Parathyroid adenoma (tissue), 2 donors: ENCODE results near the gene SPATA2L.

Experiments
- H2AFZ ChIP-seq: fragments of 300-600 bp; sonication (generic); one replicate; pipeline ENCODE4 v1.7.0; 2017; ENCODE audit warnings: antibody characterized with exemption, mild to moderate bottlenecking
- H3K27ac ChIP-seq: fragments of 300-600 bp; sonication (generic); one replicate; pipeline ENCODE4 v1.7.0; 2017
- H3K27me3 ChIP-seq: fragments of 300-600 bp; sonication (generic); one replicate; pipeline ENCODE4 v1.7.0; 2017; ENCODE audit warnings: low read length; ENCODE audit not compliant: control insufficient read depth, insufficient read depth
- H3K36me3 ChIP-seq: fragments of 300-600 bp; sonication (generic); one replicate; pipeline ENCODE4 v1.7.0; 2017; ENCODE audit warnings: low read length; ENCODE audit not compliant: control insufficient read depth, insufficient read depth
- H3K4me1 ChIP-seq: fragments of 300-600 bp; sonication (generic); one replicate; pipeline ENCODE4 v1.7.0; 2017; ENCODE audit warnings: control low read depth
- H3K4me2 ChIP-seq: fragments of 300-600 bp; sonication (generic); one replicate; pipeline ENCODE4 v1.7.0; 2017; ENCODE audit warnings: low read length
- H3K4me3 ChIP-seq: fragments of 300-600 bp; sonication (generic); one replicate; pipeline ENCODE4 v1.7.0; 2017; ENCODE audit warnings: low read depth, low read length
- H3K79me2 ChIP-seq: fragments of 300-600 bp; sonication (generic); one replicate; pipeline ENCODE4 v1.7.0; 2017; ENCODE audit warnings: control low read depth
- H3K9ac ChIP-seq: fragments of 300-600 bp; sonication (generic); one replicate; pipeline ENCODE4 v1.7.0; 2017; ENCODE audit warnings: mild to moderate bottlenecking
- H3K9me3 ChIP-seq: fragments of 300-600 bp; sonication (generic); one replicate; pipeline ENCODE4 v1.7.0; 2017; ENCODE audit warnings: low read length; ENCODE audit not compliant: control insufficient read depth
- CTCF ChIP-seq: fragments of 300-600 bp; sonication (generic); IDR thresholded peaks from one replicate; pipeline ENCODE4 v1.7.0; 2017; ENCODE audit warnings: antibody characterized with exemption, mild to moderate bottlenecking
- donor health status: primary hyperparathyroidism.

SPATA2L gene

GRCh38 chr16:89693931-89694783 lies 7.3 kb downstream of the SPATA2L start:
- Histone ChIP-seq H3K9me3 (no peaks in the 10 kb centered on the region), H3K9ac (no peak overlapping the region), H3K27ac (no peak overlapping the region), H3K4me2 (no peak overlapping the region), H3K79me2 (peaks cover 10% of the 10 kb centered on the region), H3K4me1 (no peaks in the 10 kb centered on the region), H2AFZ (no peak overlapping the region), H3K36me3 (no peaks in the 10 kb centered on the region), H3K27me3 (no peaks in the 10 kb centered on the region), H3K4me3 (no peak overlapping the region)
- TF ChIP-seq CTCF: no peak

- Histone ChIP-seq H3K27ac (no peak overlapping the region), H2AFZ (no peak overlapping the region), H3K79me2 (peaks cover 12% of the 10 kb centered on the region), H3K27me3 (no peaks in the 10 kb centered on the region), H3K36me3 (no peaks in the 10 kb centered on the region), H3K4me1 (no peaks in the 10 kb centered on the region), H3K9me3 (no peaks in the 10 kb centered on the region), H3K4me3 (no peak overlapping the region), H3K4me2 (no peak overlapping the region), H3K9ac (no peak overlapping the region)
- TF ChIP-seq CTCF: no peak
Observed at GRCh38 chr16:89693289-89693731, 8.2 kb downstream of the SPATA2L start.

GRCh38 chr16:89691986-89692569 lies 9.4 kb downstream of the SPATA2L start:
- H3K36me3 ChIP-seq: no peaks in the 10 kb centered on the region

GRCh38 chr16:89691231-89691985 lies 10.1 kb downstream of the SPATA2L start:
- Histone ChIP-seq H3K4me3 (no peak overlapping the region), H3K4me2 (no peak overlapping the region), H3K4me1 (peaks cover 5% of the 10 kb centered on the region), H3K36me3 (no peaks in the 10 kb centered on the region), H3K79me2 (peaks cover 20% of the 10 kb centered on the region), H3K9ac (no peak overlapping the region), H3K9me3 (no peaks in the 10 kb centered on the region), H3K27ac (no peak overlapping the region), H3K27me3 (no peaks in the 10 kb centered on the region), H2AFZ (no peak overlapping the region)
- no peak for TF ChIP-seq CTCF

More at GRCh38 chr16:89691986-89692569, 9.4 kb downstream of the SPATA2L start:
- H3K79me2 ChIP-seq: peaks cover 20% of the 10 kb centered on the region
- H3K27me3 ChIP-seq: no peaks in the 10 kb centered on the region
- TF ChIP-seq CTCF: no peak
- H2AFZ ChIP-seq: no peak overlapping the region
- H3K27ac ChIP-seq: no peak overlapping the region
- no peak overlapping the region for H3K9ac ChIP-seq
- H3K9me3 ChIP-seq: no peaks in the 10 kb centered on the region
- H3K4me1 ChIP-seq: peaks cover 5% of the 10 kb centered on the region
- no peak overlapping the region for H3K4me3 ChIP-seq
- no peak overlapping the region for H3K4me2 ChIP-seq
